Measurements from ENCODE around the gene ECI1. TPM values are rescaled to one million over a fixed set of nuclear protein-coding genes. Genes with fewer than 3 reads are reported as not detected.

Gene ECI1
- total and polyA plus RNA-seq, 2 of the 13 experiments (the other 11 are each of a cell fraction or from before 2014, with no cell fraction given) = 82.0 to 102 TPM

- TF ChIP-seq ZBTB49 (CRISPR knock-in tag; IDR thresholded peaks at IDR 0.05; ENCODE audit: borderline replicate concordance) (peak; percentile 68; the same call in 1 of the 2 replicates), THYN1 (CRISPR knock-in tag; IDR thresholded peaks at IDR 0.05; ENCODE audit: borderline replicate concordance, low read depth) (no peak), SIX1 (CRISPR knock-in tag; IDR thresholded peaks at IDR 0.05; ENCODE audit: borderline replicate concordance) (0 out of 2 replicates have a peak, but pooled peaks have one; percentile 10), ZNF747 (CRISPR knock-in tag; IDR thresholded peaks at IDR 0.05; ENCODE audit: borderline replicate concordance) (peak; percentile 83; the same call in 1 of the 2 replicates), ZNF264 (CRISPR knock-in tag; IDR thresholded peaks at IDR 0.05) (no peak), BATF2 (CRISPR knock-in tag; IDR thresholded peaks at IDR 0.05) (no peak), HMG20A (CRISPR knock-in tag; IDR thresholded peaks at IDR 0.05; ENCODE audit: borderline replicate concordance) (no peak), ARHGAP35 (CRISPR knock-in tag; IDR thresholded peaks at IDR 0.05; ENCODE audit: borderline replicate concordance) (peak; percentile 41; the same call in 1 of the 2 replicates), MED13 (CRISPR knock-in tag; IDR thresholded peaks at IDR 0.05) (peak; percentile 75; the same call in 1 of the 2 replicates), HOXD1 (CRISPR knock-in tag; IDR thresholded peaks at IDR 0.05) (peak; percentile 92), YEATS4 (CRISPR knock-in tag; IDR thresholded peaks at IDR 0.05; ENCODE audit: borderline replicate concordance) (peak; percentile 83; the same call in 1 of the 2 replicates), BRD4 (CRISPR knock-in tag; IDR thresholded peaks at IDR 0.05) (peak; percentile 85), SCMH1 (CRISPR knock-in tag; IDR thresholded peaks at IDR 0.05; ENCODE audit: borderline replicate concordance) (no peak), MEIS2 (CRISPR knock-in tag; IDR thresholded peaks at IDR 0.05) (peak; percentile 94), ZHX1 (CRISPR knock-in tag; IDR thresholded peaks at IDR 0.05; ENCODE audit: low read depth) (peak; percentile 99), REL (CRISPR knock-in tag; conservative IDR thresholded peaks at IDR 0.05) (peak; percentile 68; the same call in 1 of the 2 replicates), NFAT5 (CRISPR knock-in tag; IDR thresholded peaks at IDR 0.05) (peak; percentile 71; the same call in 1 of the 2 replicates), ZNF256 (CRISPR knock-in tag; conservative IDR thresholded peaks at IDR 0.05) (0 out of 2 replicates have a peak, but pooled peaks have one; percentile 38)
Observed at GRCh38 chr16:2223221-2223941, 28.0 kb downstream of the ECI1 start, which contains the start of gene E4F1 (continued).

All from HepG2 (cell line).